Sciatic nerve (tissue), 2 donors: ENCODE results near the gene RBP7. TPM values are rescaled to one million over a fixed set of nuclear protein-coding genes. Genes with fewer than 3 reads are reported as not detected.
A peak's percentile ranks its signal among the peaks of the same experiment; 100 is the strongest.
"Not testable (repeated sequence)": the region's sequence is repeated elsewhere in the genome, so short reads cannot be mapped to it uniquely, and the experiment has no call there.

Source experiments
- ATAC-seq: fragments of 200-7000 bp; cut with Tn5 transposase; one replicate; pipeline ENCODE4 v1.9.1; 2020; ENCODE audit warnings: mild to moderate bottlenecking, moderate library complexity
- DNase-seq: peaks from one replicate; pipeline ENCODE4 v3.0.0-alpha.2; 2020; ENCODE audit warnings: low spot score
- intact Hi-C: fragments of 100-400 bp; cut with DNase I; formaldehyde crosslinking; loops from one replicate; pipeline ENCODE4 v1.14.2; 2022
- total RNA-seq: library from RNA; stranded (reverse); fragmentation: NEBNext Ultra II Directional; extraction: Animal tissue kit (Norgen Biotek cat#: 25700); gene quantifications from one replicate; pipeline ENCODE4 v1.2.1, GENCODE V29; 2021
- donor health status: DM: no; HTN: no; CAD: no.
- donor health status: DM: no; HTN: no; CAD: no.

RBP7 gene
- total RNA-seq, 1 donor from 2014 or later = 15.2 TPM

DNA sequence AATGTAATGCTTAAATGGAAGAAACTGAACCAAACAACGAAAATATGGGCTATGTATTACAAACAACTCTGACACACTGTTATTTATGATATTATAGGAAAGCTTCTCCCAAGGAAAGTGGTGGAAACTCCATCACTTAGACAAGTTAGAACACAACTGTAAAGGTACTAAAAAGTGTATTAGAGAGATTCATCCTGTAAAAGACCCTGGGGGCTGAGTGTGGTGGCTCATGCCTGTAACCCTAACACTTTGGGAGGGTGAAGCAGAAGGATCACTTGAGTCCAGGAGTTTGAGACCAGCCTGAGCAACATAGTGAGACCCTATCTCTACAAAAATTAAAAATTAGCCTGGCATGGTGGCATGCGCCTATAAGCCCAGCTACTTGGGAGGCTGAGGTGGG lies 28.3 kb downstream of the RBP7 start:
- DNase-seq (no peak), ATAC-seq (no peak)
- intact Hi-C loops = no loop called here

DNA sequence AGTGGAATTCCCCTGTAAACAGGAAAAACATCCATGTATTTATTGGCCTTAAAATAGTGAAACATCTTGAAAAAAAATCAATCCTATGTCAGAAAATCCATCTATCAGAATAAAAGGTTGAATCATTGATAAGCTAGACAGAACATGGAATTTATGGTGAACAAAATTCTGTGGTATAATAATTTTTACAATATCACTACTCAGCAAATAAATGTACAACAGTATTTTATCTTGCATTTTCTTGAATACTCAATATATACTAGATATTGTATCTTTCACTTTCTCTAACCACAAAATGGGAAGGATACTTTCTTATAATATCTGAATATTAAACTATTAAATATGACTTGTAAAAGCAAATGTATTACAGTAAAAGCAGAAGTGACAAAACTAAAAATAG lies 30.0 kb downstream of the RBP7 start:
- intact Hi-C loops = no loop called here
- no peak for ATAC-seq
- DNase-seq = no peak

DNA sequence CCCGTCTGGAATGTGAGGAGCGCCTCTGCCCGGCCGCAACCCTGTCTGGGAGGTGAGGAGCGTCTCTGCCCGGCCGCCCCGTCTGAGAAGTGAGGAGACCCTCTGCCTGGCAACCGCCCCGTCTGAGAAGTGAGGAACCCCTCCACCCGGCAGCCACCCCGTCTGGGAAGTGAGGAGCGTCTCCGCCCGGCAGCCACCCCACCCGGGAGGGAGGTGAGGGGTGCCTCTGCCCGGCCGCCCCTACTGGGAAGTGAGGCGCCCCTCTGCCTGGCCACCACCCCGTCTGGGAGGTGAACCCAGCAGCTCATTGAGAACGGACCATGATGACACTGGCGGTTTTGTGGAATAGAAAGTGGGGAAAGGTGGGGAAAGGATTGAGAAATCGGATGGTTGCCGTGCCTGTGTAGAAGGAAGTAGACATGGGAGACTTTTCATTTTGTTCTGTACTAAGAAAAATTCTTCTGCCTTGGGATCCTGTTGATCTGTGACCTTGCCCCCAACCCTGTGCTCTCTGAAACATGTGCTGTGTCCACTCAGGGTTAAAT lies 32.0 kb downstream of the RBP7 start:
- intact Hi-C loops, ATAC-seq, DNase-seq: not testable (repeated sequence)

DNA sequence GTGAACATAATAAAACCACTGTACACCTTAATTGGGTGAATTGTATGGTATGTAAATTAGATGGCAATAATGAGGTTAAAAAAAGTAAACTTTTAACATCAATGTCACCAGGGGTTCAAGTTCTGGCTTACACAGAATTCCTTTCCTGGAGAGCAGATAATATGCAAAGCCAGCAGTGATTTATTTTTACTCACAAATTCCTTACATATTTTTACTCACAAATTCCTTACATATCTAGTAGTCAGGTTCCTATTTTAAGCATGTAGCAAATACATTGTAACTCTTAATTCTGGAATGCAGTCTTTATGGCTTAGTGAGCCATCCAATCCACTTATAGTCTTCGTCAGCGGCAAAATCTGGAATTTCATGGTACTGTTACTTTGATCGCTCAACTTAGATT lies 34.4 kb downstream of the RBP7 start:
- intact Hi-C loops = no loop called here
- DNase-seq (no peak), ATAC-seq (no peak)

DNA sequence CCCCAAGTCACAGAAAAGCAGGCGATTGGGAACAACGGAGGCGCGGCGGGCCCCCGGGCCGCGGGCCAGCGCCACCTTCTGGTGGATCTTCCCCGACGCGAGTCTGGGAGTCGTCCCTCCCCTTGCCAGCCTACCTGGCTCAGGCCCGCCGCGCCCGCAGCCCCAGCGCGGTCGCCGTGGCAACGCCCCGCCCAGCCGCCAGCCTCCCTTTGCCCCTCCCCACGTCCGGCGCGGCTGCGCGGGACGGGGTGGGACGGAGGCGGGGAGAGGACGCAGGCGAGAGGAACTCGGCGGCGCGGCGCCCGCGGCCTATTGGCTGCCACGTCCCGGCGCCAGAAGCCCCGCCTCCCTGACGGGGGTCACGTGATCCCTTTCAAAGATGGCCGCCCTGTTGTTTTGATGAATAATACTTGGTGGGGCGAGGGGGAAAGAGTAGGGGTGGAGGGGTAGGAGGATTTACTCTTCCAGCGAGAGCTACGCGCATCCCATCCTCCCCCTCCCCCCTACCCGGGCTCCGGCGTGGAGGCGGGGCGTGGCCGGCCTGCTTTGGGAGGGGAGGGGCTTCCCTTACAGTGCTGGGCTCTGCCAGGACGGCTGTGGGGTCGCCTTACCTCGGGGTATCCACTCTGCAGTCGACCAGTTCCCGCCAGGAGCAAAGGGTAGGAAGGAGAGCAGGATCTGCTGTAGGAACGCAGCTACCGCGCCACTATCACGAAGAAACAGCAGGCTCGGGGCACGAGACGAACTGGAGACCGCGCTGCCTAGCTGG lies 35.7 kb downstream of the RBP7 start, which contains the start of gene UBE4B:
Gene UBE4B, plus strand, starts transcription at position 369 of the 769 bp plus-strand sequence. CDS start 713 bp downstream, outside the sequence.
- peak; percentile 98 for DNase-seq
- ATAC-seq = peak; percentile 100
- intact Hi-C loops = no loop called here

DNA sequence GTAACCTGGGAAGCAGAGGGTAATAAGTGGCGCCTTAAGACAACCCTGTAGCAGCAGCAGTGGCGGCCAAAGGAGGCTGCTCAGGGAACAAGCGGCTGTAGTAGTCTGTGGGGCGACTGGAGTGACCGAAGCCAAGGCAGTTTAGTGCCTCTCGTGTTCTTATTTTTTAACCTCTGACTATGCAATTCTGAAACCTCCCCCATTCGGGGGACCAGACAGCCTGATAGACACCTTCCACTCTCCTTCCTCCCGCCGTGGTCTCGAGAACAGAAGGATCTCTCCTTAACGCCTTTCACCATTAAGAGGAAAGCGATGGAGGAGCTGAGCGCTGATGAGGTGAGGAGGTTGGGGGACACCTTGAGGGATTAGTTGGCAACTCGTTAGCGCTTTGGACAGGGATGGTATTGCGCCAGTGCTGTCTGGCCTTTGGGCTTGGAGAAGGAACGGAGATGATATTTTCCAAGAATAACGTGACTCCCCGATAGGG lies 36.4 kb downstream of the RBP7 start:
- intact Hi-C loops = no loop called here
- no peak for DNase-seq
- peak; percentile 63 for ATAC-seq

DNA sequence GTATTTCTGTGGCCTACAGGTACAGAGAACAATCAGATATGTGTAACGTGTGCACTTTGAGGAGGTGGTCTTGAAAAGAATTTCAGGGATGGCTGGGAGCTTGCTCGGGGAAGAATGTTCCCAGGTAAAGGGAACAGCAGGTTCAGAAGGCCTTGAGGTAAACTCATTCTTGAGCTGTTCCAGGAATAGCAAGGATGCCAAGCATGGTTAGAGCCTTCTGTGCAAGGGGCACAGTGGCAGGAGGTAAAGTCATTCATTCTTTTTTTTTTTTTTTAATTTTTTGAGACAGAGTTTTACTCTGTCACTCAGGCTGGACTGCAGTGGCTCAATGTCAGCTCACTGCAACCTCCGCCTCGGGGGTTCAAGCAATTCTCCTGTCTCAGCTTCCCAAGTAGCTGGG lies 45.7 kb downstream of the RBP7 start:
- DNase-seq (no peak), ATAC-seq (no peak)
- intact Hi-C loops = no loop called here

DNA sequence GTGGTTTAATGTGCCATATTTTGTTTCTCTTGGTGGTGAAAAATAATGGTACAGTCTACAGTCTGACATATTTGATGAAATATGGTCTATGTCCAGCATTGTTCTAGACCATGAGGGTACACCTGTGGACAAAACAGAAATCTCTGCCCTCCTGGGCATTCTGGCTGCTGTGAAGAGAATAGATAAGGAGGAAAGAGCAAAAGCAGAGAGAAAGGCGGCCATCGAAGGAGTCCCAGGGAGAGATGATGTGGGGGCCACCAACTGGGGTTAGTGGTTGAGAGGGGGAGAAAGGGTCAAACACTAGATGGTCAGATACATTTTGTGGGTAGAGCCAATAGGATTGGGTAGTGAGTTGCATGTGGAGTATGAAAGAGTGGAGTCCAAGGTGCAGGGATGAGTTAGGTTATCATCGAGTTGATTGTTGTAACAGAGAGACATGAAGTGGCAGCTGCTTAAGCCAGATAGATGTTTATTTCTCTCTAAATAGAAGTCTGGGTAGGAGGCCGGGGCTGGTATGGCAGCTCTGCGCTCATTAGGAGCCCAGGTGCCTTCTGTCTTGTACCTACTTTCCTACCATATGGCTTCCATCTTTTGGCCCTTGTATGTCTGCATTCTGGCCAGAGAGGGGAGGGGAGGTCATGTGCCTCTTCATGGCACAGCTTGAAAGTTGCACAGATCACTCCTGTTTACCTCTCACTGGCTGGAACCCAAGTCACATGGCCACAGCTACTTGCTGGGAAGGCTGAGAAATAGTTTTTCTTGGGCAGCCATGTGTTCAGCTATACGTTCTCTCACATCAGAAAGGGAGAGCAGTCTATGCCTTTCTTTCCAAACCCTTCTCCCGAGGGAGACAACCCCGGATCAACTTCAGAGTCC lies 48.7 kb downstream of the RBP7 start:
- intact Hi-C loops = no loop called here
- peak; percentile 27 for ATAC-seq
- DNase-seq = no peak

DNA sequence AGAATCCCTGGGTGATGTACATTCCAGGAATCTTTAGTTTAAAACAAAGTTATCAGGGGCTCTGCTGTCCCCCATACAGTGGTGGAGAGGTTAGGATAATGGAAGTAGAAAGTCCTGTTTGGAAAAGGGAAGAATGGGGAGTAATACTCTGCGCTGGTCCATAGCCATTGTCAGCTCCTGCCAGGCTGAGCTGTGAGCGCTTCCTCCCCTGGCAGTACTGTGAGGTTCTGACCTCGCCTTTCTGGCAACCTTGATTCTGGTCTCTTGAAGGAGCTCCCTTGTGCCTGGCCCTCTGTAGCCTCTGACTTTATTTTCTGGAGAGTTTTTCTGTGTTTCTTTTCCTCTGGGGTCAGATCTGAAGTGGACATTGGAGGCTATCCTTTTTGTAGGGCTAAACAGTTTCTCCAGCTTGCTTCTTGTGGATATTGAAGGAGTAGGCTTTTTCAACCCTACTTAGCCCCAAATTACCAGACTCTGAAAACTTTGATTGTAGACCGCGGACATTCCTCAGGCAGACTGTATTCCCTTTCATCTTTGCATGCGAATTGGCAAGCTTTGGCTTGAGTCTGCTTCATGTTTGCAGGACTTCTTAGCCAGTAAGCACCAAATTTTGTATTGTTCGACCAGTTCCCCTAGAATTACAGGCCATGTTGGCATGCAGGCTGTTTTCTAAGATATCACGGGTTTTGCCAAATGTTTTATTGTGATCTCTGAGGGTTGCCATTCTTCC lies 49.5 kb downstream of the RBP7 start:
- intact Hi-C loops = no loop called here
- ATAC-seq = peak; percentile 94
- no peak for DNase-seq

DNA sequence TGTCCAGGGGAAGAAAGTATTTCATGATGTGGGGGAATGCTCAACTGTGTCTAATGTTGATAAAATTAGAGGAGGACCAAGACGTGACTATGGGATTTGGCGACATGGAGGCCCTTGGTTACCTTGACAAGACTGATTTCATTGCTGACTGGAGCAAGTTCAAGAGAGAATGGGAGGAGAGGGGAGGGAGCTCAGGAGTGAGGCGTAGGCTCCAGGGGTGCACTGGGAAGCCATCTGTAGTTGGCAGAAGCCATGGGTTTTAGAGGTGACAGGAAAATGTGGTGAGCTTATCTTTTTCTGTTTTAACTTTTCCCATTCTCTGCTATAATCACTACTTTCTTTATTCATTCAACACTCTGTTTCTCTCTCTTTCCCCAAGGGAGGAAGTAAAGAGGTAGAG lies 51.6 kb downstream of the RBP7 start:
- intact Hi-C loops = no loop called here
- DNase-seq = no peak
- no peak for ATAC-seq

DNA sequence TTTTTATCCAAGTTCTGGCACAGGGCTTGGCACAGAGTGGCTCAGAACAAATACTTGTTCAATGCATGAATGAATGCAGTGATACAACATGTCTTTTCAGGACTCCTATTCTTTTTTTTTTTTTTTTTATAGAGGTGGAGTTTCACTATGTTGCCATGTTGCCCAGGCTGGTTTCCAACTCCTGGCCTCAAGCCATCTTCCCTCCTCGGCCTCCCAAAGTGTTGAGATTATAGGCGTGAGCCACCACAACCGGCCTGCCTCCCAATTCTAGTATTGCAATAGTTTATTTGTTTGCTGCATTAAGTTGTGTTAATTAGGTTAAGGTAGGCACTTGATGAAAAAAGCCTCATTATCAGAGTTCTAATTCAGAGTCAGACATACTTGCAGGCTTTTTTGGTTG lies 53.6 kb downstream of the RBP7 start:
- no peak for DNase-seq
- ATAC-seq = no peak
- intact Hi-C loops = no loop called here

DNA sequence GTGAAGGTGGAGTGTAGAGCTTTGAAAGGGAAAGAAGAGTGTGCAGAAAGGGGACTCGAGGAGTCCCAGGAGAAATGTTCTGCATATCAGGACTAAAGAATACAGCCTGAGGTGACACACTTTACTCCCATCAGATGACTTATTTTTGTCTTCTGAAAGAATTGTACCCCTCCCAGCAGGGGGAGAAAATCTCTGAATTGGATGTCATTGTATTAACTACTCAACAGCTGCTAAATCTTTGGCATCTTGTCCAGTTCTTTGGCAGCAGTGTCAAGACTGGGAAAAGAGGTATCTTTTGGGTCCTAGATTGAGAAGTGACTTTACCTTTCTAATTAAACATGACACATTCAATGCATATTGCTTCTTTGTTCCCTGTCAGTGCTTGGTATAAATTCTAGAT lies 54.6 kb downstream of the RBP7 start:
- no peak for DNase-seq
- ATAC-seq = no peak
- intact Hi-C loops = no loop called here

DNA sequence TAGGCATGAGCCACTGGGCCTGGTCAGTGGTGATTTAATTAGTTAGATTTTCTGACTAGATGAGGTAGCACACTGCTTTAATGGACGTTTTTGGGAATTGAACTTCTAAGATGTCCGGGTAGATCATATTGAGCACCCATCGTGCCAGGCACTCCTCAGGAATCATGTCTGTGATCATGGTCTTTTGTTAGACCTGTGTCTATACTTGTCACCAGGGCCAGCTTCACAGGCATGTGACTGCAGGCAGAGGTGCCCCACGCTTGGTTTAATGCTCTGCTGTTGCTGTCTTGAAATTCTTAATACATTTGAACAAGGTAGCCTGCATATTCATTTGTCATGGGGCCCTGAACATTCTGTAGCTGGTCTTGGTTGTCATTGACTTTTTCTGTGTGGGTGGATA lies 55.3 kb downstream of the RBP7 start:
- ATAC-seq (no peak), DNase-seq (no peak)
- intact Hi-C loops = no loop called here

DNA sequence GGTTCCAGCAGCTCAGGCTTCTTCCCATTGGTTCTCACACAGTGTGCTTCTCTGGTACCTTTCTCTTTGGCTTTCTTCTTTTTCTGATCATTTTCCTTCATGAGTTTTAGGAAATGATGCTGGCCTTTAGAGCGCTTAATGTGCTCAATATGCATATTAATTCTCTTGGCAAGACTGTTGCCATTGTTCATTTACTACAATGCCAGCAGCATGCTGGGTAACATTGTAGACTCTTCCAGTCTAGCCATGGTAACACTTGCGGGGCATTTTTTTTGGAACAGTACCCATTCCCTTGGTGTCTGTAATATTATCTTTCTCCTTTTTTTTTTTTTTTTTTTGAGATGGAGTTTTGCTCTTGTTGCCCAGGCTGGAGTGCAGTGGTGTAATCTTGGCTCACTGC lies 57.4 kb downstream of the RBP7 start:
- DNase-seq (no peak), ATAC-seq (no peak)
- intact Hi-C loops = no loop called here

DNA sequence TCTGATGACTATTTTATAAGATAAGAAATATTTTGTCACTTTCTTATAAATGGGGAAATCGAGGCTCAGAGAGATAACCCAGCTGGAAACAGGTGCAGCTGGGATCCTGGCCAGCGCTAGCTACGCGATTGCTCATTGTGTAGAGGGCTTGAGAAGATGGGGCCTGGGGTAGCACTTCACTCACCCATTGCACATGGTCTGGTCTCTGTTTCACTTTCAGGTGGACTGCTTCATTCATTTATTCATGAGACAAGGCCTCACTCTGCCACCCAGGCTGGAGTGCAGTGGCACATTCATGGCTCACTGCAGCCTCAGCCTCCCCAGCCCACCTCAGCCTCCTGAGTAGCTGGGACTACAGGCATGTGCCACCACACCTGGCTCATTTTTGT lies 59.6 kb downstream of the RBP7 start:
- ATAC-seq (no peak), DNase-seq (no peak)
- intact Hi-C loops = no loop called here

DNA sequence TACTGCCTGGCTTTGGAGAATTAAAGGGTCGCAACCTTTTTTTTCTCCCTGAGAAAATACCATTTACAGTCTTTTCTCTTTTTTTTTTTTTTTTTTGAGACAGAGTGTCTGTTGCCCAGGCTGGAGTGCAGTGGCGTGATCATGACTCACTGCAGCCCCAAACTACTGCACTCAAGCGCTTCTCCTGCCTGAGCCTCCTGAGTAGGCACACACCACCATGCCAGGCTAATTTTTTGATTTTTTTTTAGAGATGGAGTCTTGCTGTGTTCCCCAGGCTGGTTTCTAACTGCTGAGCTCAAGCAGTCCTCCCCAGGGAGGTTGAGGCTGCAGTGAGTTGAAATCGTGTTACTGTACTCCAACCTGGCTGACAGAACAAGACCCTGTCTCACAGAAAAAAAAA lies 60.3 kb downstream of the RBP7 start:
- intact Hi-C loops = no loop called here
- DNase-seq (no peak), ATAC-seq (no peak)

DNA sequence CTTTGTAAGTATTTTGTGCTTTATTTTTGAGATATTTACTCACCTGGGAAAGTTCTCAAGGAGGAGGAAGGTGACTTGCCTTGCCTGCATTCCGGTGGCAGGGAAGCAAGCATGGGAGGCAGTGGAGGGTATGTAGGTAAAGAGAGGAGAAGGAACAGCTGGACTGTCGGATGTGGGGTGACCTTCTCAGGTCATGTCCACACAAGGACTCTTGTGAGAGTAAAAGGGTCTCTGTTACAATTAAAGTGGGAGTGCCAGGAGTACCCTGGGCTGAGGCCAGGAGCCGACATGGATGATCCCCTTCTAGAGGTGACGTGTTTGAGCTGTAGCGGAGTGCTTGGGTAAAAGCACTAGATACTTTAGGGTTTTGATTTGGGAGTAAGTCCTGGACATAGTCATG lies 60.8 kb downstream of the RBP7 start:
- no peak for ATAC-seq

DNA sequence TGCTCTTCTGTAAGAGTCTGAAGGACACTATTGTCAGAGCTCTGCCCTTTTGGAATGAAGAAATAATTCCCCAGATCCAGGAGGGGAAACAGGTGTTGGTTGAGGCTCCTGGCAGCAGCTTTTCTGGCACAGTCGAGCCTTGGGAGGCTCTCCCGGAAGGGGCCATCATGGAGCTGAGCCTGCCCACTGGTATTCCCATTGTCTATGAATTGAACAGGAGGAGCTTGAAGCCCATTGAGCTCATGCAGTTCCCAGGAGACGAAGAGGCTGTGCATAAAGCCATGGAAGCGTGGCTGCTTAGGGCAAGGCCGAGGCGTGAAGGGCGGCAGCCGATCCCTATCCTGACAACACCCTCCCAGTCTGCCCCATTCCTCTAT lies 62.3 kb downstream of the RBP7 start:
- intact Hi-C loops = no loop called here
- DNase-seq = no peak
- ATAC-seq = no peak

More for the DNA sequence above, 60.8 kb downstream of the RBP7 start:
- intact Hi-C loops = no loop called here
- no peak for DNase-seq
